CD14-positive monocyte (primary cell): ENCODE results near the gene BOD1. TPM values are rescaled to one million over a fixed set of nuclear protein-coding genes. Genes with fewer than 3 reads are reported as not detected.

Experiments
- DNase-seq, 3 donors: peaks; one replicate each; pipeline ENCODE4 v3.0.0-alpha.2; 2011 to 2022
- H2AFZ ChIP-seq: 2 replicates; pipeline ENCODE4 v1.6.0; 2012; ENCODE audit warnings: mild to moderate bottlenecking, low read depth, low read length, inconsistent platforms; ENCODE audit not compliant: insufficient read depth, poor library complexity, severe bottlenecking
- H3K27ac ChIP-seq, 2 donors: 1 replicate in 1 of 2; 2 replicates in 1 of 2; pipeline ENCODE4 v1.5.1; 2012 to 2013; ENCODE audit warnings: low read length in 2 of 2, control low read depth in 1 of 2, inconsistent platforms in 1 of 2, low read depth in 1 of 2, mild to moderate bottlenecking in 1 of 2
- H3K27me3 ChIP-seq, 2 donors: one replicate each; pipeline versions ENCODE4 v1.6.0 to v1.6.1; 2011 to 2013; ENCODE audit warnings: low read length in 2 of 2; ENCODE audit not compliant: control insufficient read depth in 2 of 2, insufficient read depth in 2 of 2
- H3K36me3 ChIP-seq, 2 donors: replicated peaks in 1 of 2; 1 replicate in 1 of 2; 2 replicates in 1 of 2; pipeline versions ENCODE4 v1.5.1 to v1.6.1; 2012 to 2013; ENCODE audit warnings: low read length in 2 of 2, control low read depth in 1 of 2, inconsistent platforms in 1 of 2, mild to moderate bottlenecking in 1 of 2; ENCODE audit not compliant: insufficient read depth in 2 of 2, control insufficient read depth in 1 of 2
- H3K4me1 ChIP-seq, 2 donors: 1 replicate in 1 of 2; 2 replicates in 1 of 2; pipeline versions ENCODE4 v1.5.1 to v1.6.1; 2012 to 2013; ENCODE audit warnings: low read length in 2 of 2, control low read depth in 1 of 2, inconsistent platforms in 1 of 2, mild to moderate bottlenecking in 1 of 2, moderate library complexity in 1 of 2; ENCODE audit not compliant: insufficient read depth in 2 of 2, control insufficient read depth in 1 of 2
- H3K4me2 ChIP-seq: replicated peaks from 2 replicates; pipeline ENCODE3; 2012; ENCODE audit warnings: low read length, moderate library complexity, mild to moderate bottlenecking; ENCODE audit not compliant: poor library complexity, severe bottlenecking; ENCODE audit errors: extremely low read depth
- H3K4me3 ChIP-seq, 3 experiments: fragments of 200-600 bp in 1 of 3; sonication (generic) in 1 of 3; replicated peaks in 1 of 3; 1 replicate in 2 of 3; 2 replicates in 1 of 3; pipeline ENCODE4 v1.5.1; 2011 to 2013; ENCODE audit warnings: low read length in 3 of 3, mild to moderate bottlenecking in 3 of 3, control low read depth in 2 of 3, low read depth in 2 of 3, inconsistent platforms in 1 of 3, moderate library complexity in 1 of 3
- H3K79me2 ChIP-seq: 2 replicates; pipeline ENCODE4 v1.6.0; 2012; ENCODE audit warnings: mild to moderate bottlenecking, control low read depth, inconsistent platforms, low read length, moderate library complexity; ENCODE audit not compliant: insufficient read depth
- H3K9ac ChIP-seq: 2 replicates; pipeline ENCODE4 v1.6.0; 2017; ENCODE audit warnings: low read length, mild to moderate bottlenecking; ENCODE audit not compliant: insufficient read depth, poor library complexity, severe bottlenecking
- H3K9me3 ChIP-seq, 2 donors: replicated peaks in 1 of 2; 1 replicate in 1 of 2; 2 replicates in 1 of 2; pipeline versions ENCODE4 v1.5.1 to v1.6.1; 2012 to 2013; ENCODE audit warnings: low read length in 2 of 2, control low read depth in 1 of 2; ENCODE audit not compliant: control insufficient read depth in 1 of 2, insufficient read depth in 1 of 2
- H4K20me1 ChIP-seq: 2 replicates; pipeline ENCODE4 v1.6.0; 2012; ENCODE audit warnings: mild to moderate bottlenecking, low read length, control low read depth, moderate library complexity; ENCODE audit not compliant: insufficient read depth
- H3K27ac Mint-ChIP-seq, 7 donors: one replicate each; pipeline ENCODE4 v1.8.0; 2020; ENCODE audit warnings: mild to moderate bottlenecking in 7 of 7, mixed read lengths in 7 of 7, moderate library complexity in 6 of 7, inconsistent platforms in 2 of 7
- H3K27me3 Mint-ChIP-seq, 3 donors: one replicate each; pipeline ENCODE4 v1.8.0; 2021 to 2022; ENCODE audit warnings: low read depth in 3 of 3, mild to moderate bottlenecking in 3 of 3, mixed read lengths in 3 of 3, moderate library complexity in 3 of 3, inconsistent platforms in 1 of 3
- H3K36me3 Mint-ChIP-seq, 2 donors: one replicate each; pipeline ENCODE4 v1.8.0; 2020; ENCODE audit warnings: mixed read lengths in 2 of 2, inconsistent platforms in 1 of 2, mild to moderate bottlenecking in 1 of 2
- H3K4me1 Mint-ChIP-seq: one replicate; pipeline ENCODE4 v1.8.0; 2020; ENCODE audit warnings: mild to moderate bottlenecking, mixed read lengths
- H3K4me3 Mint-ChIP-seq, 2 donors: one replicate each; pipeline ENCODE4 v1.8.0; 2020; ENCODE audit warnings: mild to moderate bottlenecking in 2 of 2, mixed read lengths in 2 of 2, moderate library complexity in 1 of 2
- H3K9me3 Mint-ChIP-seq, 7 donors: one replicate each; pipeline ENCODE4 v1.8.0; 2020 to 2022; ENCODE audit warnings: mixed read lengths in 7 of 7, mild to moderate bottlenecking in 6 of 7, moderate library complexity in 6 of 7, inconsistent platforms in 2 of 7
- WGBS: methylation state at CpG from one replicate; pipeline ENCODE4 v1.1.5; 2013; ENCODE audit warnings: missing lambda C conversion rate; ENCODE audit not compliant: insufficient coverage; 5-methylcytosine and 5-hydroxymethylcytosine counted together
- intact Hi-C, 2 donors: fragments of 100-400 bp; cut with micrococcal nuclease; formaldehyde crosslinking; loops; one replicate each; pipeline versions ENCODE4 v1.15.0 to v1.15.1; 2023
- polyA plus RNA-seq, 3 donors: library from polyadenylated mRNA; depleted of rRNA in 1 of 3; unstranded in 2 of 3; stranded (reverse) in 1 of 3; fragments of 300-500 nt in 2 of 3; fragments of >200 nt in 1 of 3; fragmentation: Illumina TruSeq in 2 of 3; gene quantifications; 1 replicate in 2 of 3; 2 replicates in 1 of 3; pipeline ENCODE4 v1.2.3, GENCODE V29; 2012 to 2021
- TF ChIP-seq, protein P1 (sequence below): fragments of 200-600 bp; IDR thresholded peaks from one replicate; pipeline ENCODE4 v1.8.0; 2022; ENCODE audit warnings: antibody characterized with exemption, mild to moderate bottlenecking

The BOD1 gene
- polyA plus RNA-seq, 3 donors = 4.5 to 11.3 (median 5.8) TPM

DNA sequence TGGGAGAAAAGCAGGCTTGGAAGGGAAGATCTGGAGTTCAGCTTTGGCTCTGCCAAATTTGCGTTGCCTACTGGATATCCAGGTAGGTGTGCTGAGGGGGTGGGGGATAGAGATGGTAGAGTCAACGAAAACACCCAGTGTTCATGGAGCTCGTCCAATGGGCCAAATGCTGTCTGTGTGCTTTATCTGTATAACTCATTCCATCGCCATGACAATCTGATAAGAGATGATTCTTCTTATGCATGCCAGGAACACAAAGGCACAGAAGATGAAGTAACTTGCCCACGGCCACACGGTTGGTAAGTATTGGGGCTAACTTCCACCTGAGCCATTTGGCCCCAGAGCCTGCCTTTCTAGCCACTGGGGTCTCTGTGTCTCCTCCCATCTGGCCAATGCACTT lies 53.2 kb downstream of the BOD1 start:
- Histone ChIP-seq H3K9me3 (no peaks in the 10 kb centered on the region), H3K4me2 (no peak overlapping the region), H3K4me1 (no peaks in the 10 kb centered on the region), H3K9ac (no peak overlapping the region), H3K27ac (no peak overlapping the region), H3K36me3 (no peaks in the 10 kb centered on the region), H2AFZ (no peak overlapping the region), H4K20me1 (no peaks in the 10 kb centered on the region), H3K27me3 (peaks cover 0 to 2% of the 10 kb centered on the region in 2 donors), H3K79me2 (no peaks in the 10 kb centered on the region), H3K4me3 (no peak overlapping the region)
- intact Hi-C loops = no loop called here
- H3K27me3 Mint-ChIP-seq = peaks cover 7 to 14% (median 10%) of the 10 kb centered on the region in 3 donors
- H3K27ac Mint-ChIP-seq = no peak overlapping the region
- DNase-seq = no peak
- TF ChIP-seq, protein P1, sequence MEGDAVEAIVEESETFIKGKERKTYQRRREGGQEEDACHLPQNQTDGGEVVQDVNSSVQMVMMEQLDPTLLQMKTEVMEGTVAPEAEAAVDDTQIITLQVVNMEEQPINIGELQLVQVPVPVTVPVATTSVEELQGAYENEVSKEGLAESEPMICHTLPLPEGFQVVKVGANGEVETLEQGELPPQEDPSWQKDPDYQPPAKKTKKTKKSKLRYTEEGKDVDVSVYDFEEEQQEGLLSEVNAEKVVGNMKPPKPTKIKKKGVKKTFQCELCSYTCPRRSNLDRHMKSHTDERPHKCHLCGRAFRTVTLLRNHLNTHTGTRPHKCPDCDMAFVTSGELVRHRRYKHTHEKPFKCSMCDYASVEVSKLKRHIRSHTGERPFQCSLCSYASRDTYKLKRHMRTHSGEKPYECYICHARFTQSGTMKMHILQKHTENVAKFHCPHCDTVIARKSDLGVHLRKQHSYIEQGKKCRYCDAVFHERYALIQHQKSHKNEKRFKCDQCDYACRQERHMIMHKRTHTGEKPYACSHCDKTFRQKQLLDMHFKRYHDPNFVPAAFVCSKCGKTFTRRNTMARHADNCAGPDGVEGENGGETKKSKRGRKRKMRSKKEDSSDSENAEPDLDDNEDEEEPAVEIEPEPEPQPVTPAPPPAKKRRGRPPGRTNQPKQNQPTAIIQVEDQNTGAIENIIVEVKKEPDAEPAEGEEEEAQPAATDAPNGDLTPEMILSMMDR = no peak
- peaks cover 6 to 16% (median 14%) of the 10 kb centered on the region in 7 donors for H3K9me3 Mint-ChIP-seq
- no peaks in the 10 kb centered on the region for H3K36me3 Mint-ChIP-seq
- WGBS = 97% methylated on average over 3 of the region's 6 CpGs
- H3K4me3 Mint-ChIP-seq = no peak overlapping the region
- no peaks in the 10 kb centered on the region for H3K4me1 Mint-ChIP-seq

DNA sequence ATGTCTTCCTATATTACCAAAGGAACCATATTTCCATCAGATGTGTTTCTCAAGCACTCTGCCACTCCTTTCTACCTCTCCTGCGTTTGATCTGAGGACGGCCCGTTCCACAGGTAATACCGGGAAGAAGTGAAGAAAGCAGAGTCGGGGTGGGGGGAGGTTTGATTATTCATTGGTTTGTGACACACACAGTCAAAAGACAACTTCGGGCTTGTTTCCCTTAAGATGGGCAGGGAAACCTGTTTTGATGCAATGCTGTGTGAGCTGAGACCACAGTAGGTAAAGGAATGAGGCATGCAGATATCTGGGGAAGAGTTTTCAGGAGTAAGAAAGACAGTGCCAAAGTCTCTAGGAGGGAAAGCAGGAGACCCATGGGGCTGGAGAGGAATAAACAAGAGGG lies 54.0 kb downstream of the BOD1 start:
- H3K4me3 Mint-ChIP-seq = no peak overlapping the region
- H3K9me3 Mint-ChIP-seq = peaks cover 6 to 16% (median 11%) of the 10 kb centered on the region in 7 donors
- intact Hi-C loops = no loop called here
- Histone ChIP-seq H3K4me2 (no peak overlapping the region), H3K9ac (no peak overlapping the region), H3K27me3 (peaks cover 0 to 2% of the 10 kb centered on the region in 2 donors), H3K79me2 (no peaks in the 10 kb centered on the region), H4K20me1 (no peaks in the 10 kb centered on the region), H3K4me1 (no peaks in the 10 kb centered on the region), H3K27ac (no peak overlapping the region), H3K9me3 (no peaks in the 10 kb centered on the region), H3K36me3 (no peaks in the 10 kb centered on the region), H3K4me3 (no peak overlapping the region), H2AFZ (no peak overlapping the region)
- WGBS = 79% methylated on average over 3 of the region's 6 CpGs
- DNase-seq = no peak
- no peak overlapping the region for H3K27ac Mint-ChIP-seq
- no peaks in the 10 kb centered on the region for H3K4me1 Mint-ChIP-seq
- TF ChIP-seq, protein P1 = no peak
- no peaks in the 10 kb centered on the region for H3K36me3 Mint-ChIP-seq
- H3K27me3 Mint-ChIP-seq = peaks cover 9 to 18% (median 10%) of the 10 kb centered on the region in 3 donors
